Mucosa of descending colon (tissue), 3 donors: Measurements from ENCODE around the gene ALKBH3. TPM values are rescaled to one million over a fixed set of nuclear protein-coding genes. Genes with fewer than 3 reads are reported as not detected.

ENCODE experiments used
- ATAC-seq: fragments of 200-7000 bp; cut with Tn5 transposase; one replicate; pipeline ENCODE4 v1.9.1; 2020; ENCODE audit warnings: mild to moderate bottlenecking, moderate library complexity
- DNase-seq, 3 donors: peaks; one replicate each; pipeline ENCODE4 v3.0.0-alpha.2; 2020
- H3K36me3 ChIP-seq: fragments of 200-600 bp; one replicate; pipeline ENCODE4 v1.8.0; 2021; ENCODE audit warnings: low read depth, mild to moderate bottlenecking
- H3K4me1 ChIP-seq: fragments of 200-600 bp; one replicate; pipeline ENCODE4 v1.8.0; 2021; ENCODE audit warnings: low read depth, mild to moderate bottlenecking
- H3K4me3 ChIP-seq: fragments of 200-600 bp; one replicate; pipeline ENCODE4 v1.8.0; 2021; ENCODE audit warnings: mild to moderate bottlenecking
- H3K9me3 ChIP-seq: fragments of 200-600 bp; one replicate; pipeline ENCODE4 v1.8.0; 2021; ENCODE audit warnings: mild to moderate bottlenecking
- intact Hi-C, 2 donors: fragments of 100-400 bp; cut with DNase I in 1 of 2; cut with micrococcal nuclease in 1 of 2; formaldehyde crosslinking; loops; one replicate each; pipeline versions ENCODE4 v1.11.0 to v1.11.1; 2022; cut with DNase I, micrococcal nuclease
- total RNA-seq, 3 donors: library from RNA; stranded (reverse); fragmentation: NEBNext Ultra II Directional in 2 of 3; extraction: Animal tissue kit (Norgen Biotek cat#: 25700) in 2 of 3; gene quantifications; one replicate each; pipeline versions ENCODE4 v1.2.1 to v1.2.4, GENCODE V29; 2021 to 2023
- TF ChIP-seq, protein P1 (sequence below): fragments of 200-600 bp; IDR thresholded peaks from one replicate; pipeline ENCODE4 v1.8.0; 2022; ENCODE audit warnings: antibody characterized with exemption, mild to moderate bottlenecking
- donor health status: DM: no; HTN: no; CAD: no; lungs with moderate emphysema.
- donor health status: DM: no; HTN: no; CAD: no.
- donor health status: DM: no; HTN: yes; CAD: no.

ALKBH3 gene
- total RNA-seq, 3 donors from 2014 or later, result 18.9 to 27.7 (median 27.0) TPM

DNA sequence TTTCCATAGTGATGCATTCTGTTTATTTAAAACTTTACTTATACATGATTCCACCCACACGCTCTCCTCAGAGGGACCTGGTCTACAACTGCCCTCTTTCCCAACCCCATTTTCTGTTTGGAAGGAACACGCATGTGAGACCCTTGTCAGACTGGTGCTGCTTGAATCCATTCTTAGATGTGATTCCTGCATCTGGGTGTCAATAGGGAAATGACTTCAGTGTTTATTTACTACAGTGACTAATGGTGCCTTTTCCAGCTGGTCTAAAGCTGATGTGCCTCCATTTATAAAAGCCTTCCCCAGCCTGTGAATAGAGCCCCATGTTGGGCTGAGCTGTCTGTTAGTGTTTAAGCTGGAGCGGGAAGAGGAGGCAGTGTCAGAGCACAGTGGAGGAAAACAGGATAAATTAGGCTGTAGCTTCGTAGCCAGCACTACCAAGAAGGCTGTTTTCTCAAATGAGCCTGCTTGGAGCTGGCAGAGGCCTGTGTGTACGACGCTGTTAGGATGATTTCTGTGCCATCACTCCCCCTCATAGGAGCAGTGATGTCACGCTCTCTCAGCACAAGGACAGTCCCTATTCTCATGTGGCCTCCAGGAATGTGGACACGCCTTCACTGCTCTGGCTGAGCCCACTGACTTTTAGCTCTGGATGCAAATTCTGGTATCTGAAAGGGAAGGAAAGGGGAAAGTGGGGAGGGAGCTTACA, 42.9 kb downstream of the ALKBH3 start:
- DNase-seq, result no peak
- H3K4me3 ChIP-seq, result no peak overlapping the region
- no peaks in the 10 kb centered on the region for H3K9me3 ChIP-seq
- TF ChIP-seq, protein P1, sequence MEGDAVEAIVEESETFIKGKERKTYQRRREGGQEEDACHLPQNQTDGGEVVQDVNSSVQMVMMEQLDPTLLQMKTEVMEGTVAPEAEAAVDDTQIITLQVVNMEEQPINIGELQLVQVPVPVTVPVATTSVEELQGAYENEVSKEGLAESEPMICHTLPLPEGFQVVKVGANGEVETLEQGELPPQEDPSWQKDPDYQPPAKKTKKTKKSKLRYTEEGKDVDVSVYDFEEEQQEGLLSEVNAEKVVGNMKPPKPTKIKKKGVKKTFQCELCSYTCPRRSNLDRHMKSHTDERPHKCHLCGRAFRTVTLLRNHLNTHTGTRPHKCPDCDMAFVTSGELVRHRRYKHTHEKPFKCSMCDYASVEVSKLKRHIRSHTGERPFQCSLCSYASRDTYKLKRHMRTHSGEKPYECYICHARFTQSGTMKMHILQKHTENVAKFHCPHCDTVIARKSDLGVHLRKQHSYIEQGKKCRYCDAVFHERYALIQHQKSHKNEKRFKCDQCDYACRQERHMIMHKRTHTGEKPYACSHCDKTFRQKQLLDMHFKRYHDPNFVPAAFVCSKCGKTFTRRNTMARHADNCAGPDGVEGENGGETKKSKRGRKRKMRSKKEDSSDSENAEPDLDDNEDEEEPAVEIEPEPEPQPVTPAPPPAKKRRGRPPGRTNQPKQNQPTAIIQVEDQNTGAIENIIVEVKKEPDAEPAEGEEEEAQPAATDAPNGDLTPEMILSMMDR, result no peak
- H3K36me3 ChIP-seq, result no peaks in the 10 kb centered on the region
- H3K4me1 ChIP-seq, result no peaks in the 10 kb centered on the region
- intact Hi-C loops, result no loop called here
- peak; percentile 36 for ATAC-seq

DNA sequence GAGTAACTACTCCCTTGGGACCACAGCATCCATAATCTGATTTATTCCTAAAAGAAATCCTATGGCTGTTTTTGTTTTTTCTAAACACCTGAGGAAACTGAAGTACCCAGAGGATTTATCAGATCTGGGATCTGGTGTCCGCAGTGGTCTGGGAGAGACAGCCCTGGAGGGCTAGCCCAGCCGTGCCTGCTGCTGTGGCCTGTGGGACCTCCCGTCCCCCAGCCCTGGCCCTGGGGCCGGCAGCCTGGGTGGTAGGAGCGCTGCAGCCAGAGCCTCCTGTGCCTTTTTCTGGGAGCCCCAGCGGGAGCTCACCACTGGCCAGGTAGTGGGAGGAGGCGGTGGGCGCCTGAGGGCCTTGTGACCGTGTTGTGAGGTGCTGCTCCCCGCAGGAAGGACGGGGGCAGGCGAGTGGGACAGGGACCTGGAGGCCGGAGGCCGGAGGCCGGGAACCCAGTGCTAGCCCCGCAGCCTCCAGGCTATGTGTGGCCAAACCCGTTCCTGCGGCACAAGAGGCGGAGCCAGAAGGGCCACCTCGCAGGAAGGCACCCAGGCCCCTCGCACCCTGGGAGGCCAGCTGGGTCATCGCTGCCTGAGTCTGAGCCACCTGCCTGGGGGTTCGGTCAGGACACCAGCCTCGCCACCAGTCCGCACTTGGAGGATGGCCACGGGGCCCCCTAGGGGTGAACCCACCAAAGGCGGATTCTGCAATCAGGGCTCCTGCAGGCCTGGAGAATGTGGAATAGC, 43.7 kb downstream of the ALKBH3 start:
- TF ChIP-seq, protein P1, result no peak
- H3K36me3 ChIP-seq, result no peaks in the 10 kb centered on the region
- no peaks in the 10 kb centered on the region for H3K9me3 ChIP-seq
- no peaks in the 10 kb centered on the region for H3K4me1 ChIP-seq
- H3K4me3 ChIP-seq, result no peak overlapping the region
- intact Hi-C loops, result no loop called here
- DNase-seq, result no peak
- no peak for ATAC-seq

DNA sequence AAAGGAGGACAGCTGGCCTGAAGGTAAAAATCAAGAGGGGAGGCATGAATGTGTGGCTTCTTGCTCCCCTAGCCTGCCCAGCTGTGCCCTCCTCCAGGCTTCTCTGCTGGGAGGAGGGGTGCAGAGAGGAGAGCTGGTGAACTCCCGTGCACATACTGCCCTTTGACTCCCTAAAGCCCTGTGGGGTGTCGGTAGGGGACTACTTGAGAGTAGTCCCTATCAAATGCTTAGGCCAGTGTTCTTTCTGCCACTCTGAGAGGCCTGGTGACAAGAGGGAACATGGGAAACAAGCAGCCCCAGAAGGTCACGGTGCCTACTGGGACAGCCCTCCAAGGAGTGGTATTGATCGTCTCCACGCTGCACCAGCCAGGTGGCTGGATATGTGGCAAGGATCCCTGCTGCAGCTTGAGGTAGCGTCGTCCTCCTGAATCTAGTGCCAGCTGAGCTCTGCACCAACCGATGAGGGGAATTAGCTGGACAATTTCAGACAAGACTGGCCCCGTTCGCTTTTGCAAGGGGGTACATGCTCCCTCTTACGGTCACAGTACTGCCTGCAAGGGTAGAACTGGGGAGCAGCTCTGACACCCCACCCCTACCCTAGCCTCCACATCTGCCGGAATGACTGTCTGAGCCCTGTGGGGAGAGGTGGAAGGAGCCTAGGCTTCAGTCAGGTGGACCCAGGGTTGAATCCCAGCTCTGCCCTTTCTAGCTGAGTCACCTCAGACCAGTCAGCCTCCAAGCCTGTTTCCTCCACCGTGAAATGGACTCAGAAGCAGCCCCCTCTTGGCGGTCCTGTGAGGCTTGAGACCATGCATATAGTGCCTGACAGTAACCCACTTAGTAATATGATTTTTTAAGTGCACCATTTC, 44.7 kb downstream of the ALKBH3 start:
- no peaks in the 10 kb centered on the region for H3K9me3 ChIP-seq
- TF ChIP-seq, protein P1, result no peak
- DNase-seq (no peak), ATAC-seq (no peak)
- no peaks in the 10 kb centered on the region for H3K36me3 ChIP-seq
- intact Hi-C loops, result no loop called here
- H3K4me3 ChIP-seq, result no peak overlapping the region
- H3K4me1 ChIP-seq, result no peaks in the 10 kb centered on the region

DNA sequence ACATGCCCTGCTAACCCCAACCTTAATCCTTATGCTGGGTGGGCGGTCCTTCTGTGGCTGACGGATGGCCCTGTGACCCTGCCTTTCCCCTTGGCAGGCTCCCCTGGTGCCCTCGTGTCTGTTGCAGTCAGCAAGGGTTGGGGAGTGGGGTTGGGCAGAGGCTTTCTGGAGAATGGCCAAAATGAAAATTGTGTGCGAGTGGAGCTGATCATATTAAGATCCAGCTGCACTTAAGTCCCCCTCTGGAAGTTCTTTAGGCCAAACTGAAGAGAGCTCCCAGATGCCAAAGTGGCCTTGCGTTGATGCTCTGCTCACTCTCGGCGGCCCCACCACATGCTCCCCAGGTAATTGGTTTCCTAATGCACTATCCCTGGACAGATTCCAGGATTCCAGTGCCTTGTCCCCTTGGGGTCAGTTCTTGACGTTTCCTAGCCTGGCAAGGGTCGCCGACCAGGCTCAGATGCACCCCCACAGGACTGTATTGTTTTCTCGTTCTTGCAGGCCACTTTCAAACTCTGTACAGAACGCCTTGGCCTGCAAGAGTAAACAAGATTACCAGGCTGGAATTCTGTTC, 45.4 kb downstream of the ALKBH3 start:
- intact Hi-C loops, result no loop called here
- Histone ChIP-seq H3K9me3 (no peaks in the 10 kb centered on the region), H3K36me3 (no peaks in the 10 kb centered on the region), H3K4me1 (no peaks in the 10 kb centered on the region), H3K4me3 (no peak overlapping the region)
- TF ChIP-seq, protein P1, result no peak
- no peak for DNase-seq
- no peak for ATAC-seq

DNA sequence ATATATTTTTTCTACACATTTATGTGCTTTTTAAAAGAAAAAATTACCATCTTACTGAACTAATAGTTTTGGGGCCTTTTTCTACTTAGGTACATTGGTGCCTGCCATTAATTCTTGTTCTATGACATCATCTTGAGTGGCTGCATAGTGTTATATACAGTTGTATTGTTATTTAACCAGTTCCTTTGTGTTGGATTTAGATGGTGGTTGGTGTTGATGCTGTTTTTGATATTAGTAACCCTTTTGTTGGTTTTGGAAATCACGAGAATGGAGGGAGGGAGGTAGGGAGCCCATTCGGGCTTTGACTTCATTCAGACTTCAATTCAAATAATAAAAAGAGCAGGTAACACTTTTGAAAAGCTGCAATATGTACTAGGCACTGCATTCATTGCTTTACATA, 46.4 kb downstream of the ALKBH3 start:
- no peak for DNase-seq
- H3K4me1 ChIP-seq, result no peaks in the 10 kb centered on the region
- H3K9me3 ChIP-seq, result no peaks in the 10 kb centered on the region
- no peaks in the 10 kb centered on the region for H3K36me3 ChIP-seq
- no peak overlapping the region for H3K4me3 ChIP-seq
- TF ChIP-seq, protein P1, result no peak
- no peak for ATAC-seq
- intact Hi-C loops, result no loop called here
